ENCODE results near the gene COL11A2.

Gene COL11A2

GRCh38 chr6:33166363-33166762 lies 25.9 kb downstream of the COL11A2 start:
- Histone ChIP-seq H3K4me1 (ENCODE audit: control insufficient read depth, insufficient read depth, low read length, poor library complexity, severe bottlenecking) (peaks cover 6% of the 10 kb centered on the region), H3K9me3 (ENCODE audit: control insufficient read depth, low read length) (no peaks in the 10 kb centered on the region), H3K36me3 (ENCODE audit: control insufficient read depth, insufficient read depth, low read length) (no peaks in the 10 kb centered on the region), H3K27ac (ENCODE audit: insufficient read depth, low read length, poor library complexity, severe bottlenecking) (no peak overlapping the region), H3K4me3 (ENCODE audit: insufficient read depth, low read depth, low read length, poor library complexity, severe bottlenecking) (no peak overlapping the region), H3K27me3 (replicated peaks; ENCODE audit: control insufficient read depth, insufficient read depth, low read length, poor library complexity, severe bottlenecking) (no peaks in the 10 kb centered on the region)
- DNase-seq, result no peak

GRCh38 chr6:33165581-33166258 lies 26.5 kb downstream of the COL11A2 start:
- no peaks in the 10 kb centered on the region for H3K27me3 ChIP-seq (replicated peaks; ENCODE audit: control insufficient read depth, insufficient read depth, low read length, poor library complexity, severe bottlenecking)
- H3K4me1 ChIP-seq (ENCODE audit: control insufficient read depth, insufficient read depth, low read length, poor library complexity, severe bottlenecking), result peaks cover 6% of the 10 kb centered on the region
- no peaks in the 10 kb centered on the region for H3K9me3 ChIP-seq (ENCODE audit: control insufficient read depth, low read length)
- no peak for DNase-seq
- no peak overlapping the region for H3K27ac ChIP-seq (ENCODE audit: insufficient read depth, low read length, poor library complexity, severe bottlenecking)
- H3K4me3 ChIP-seq (ENCODE audit: insufficient read depth, low read depth, low read length, poor library complexity, severe bottlenecking), result no peak overlapping the region
- no peaks in the 10 kb centered on the region for H3K36me3 ChIP-seq (ENCODE audit: control insufficient read depth, insufficient read depth, low read length)

GRCh38 chr6:33164665-33165373 lies 27.4 kb downstream of the COL11A2 start:
- no peak overlapping the region for H3K27ac ChIP-seq (ENCODE audit: insufficient read depth, low read length, poor library complexity, severe bottlenecking)
- H3K27me3 ChIP-seq (replicated peaks; ENCODE audit: control insufficient read depth, insufficient read depth, low read length, poor library complexity, severe bottlenecking), result no peaks in the 10 kb centered on the region
- H3K9me3 ChIP-seq (ENCODE audit: control insufficient read depth, low read length), result no peaks in the 10 kb centered on the region
- H3K36me3 ChIP-seq (ENCODE audit: control insufficient read depth, insufficient read depth, low read length), result no peaks in the 10 kb centered on the region
- no peak for DNase-seq
- H3K4me3 ChIP-seq (ENCODE audit: insufficient read depth, low read depth, low read length, poor library complexity, severe bottlenecking), result no peak overlapping the region
- peaks cover 6% of the 10 kb centered on the region for H3K4me1 ChIP-seq (ENCODE audit: control insufficient read depth, insufficient read depth, low read length, poor library complexity, severe bottlenecking)

GRCh38 chr6:33164176-33164575 lies 28.1 kb downstream of the COL11A2 start:
- Histone ChIP-seq H3K4me3 (ENCODE audit: insufficient read depth, low read depth, low read length, poor library complexity, severe bottlenecking) (no peak overlapping the region), H3K27ac (ENCODE audit: insufficient read depth, low read length, poor library complexity, severe bottlenecking) (no peak overlapping the region), H3K4me1 (ENCODE audit: control insufficient read depth, insufficient read depth, low read length, poor library complexity, severe bottlenecking) (peaks cover 6% of the 10 kb centered on the region), H3K36me3 (ENCODE audit: control insufficient read depth, insufficient read depth, low read length) (no peaks in the 10 kb centered on the region), H3K9me3 (ENCODE audit: control insufficient read depth, low read length) (no peaks in the 10 kb centered on the region), H3K27me3 (replicated peaks; ENCODE audit: control insufficient read depth, insufficient read depth, low read length, poor library complexity, severe bottlenecking) (no peaks in the 10 kb centered on the region)
- DNase-seq, result no peak

GRCh38 chr6:33163540-33163939 lies 28.7 kb downstream of the COL11A2 start:
- Histone ChIP-seq H3K9me3 (ENCODE audit: control insufficient read depth, low read length) (no peaks in the 10 kb centered on the region), H3K36me3 (ENCODE audit: control insufficient read depth, insufficient read depth, low read length) (no peaks in the 10 kb centered on the region), H3K4me3 (ENCODE audit: insufficient read depth, low read depth, low read length, poor library complexity, severe bottlenecking) (no peak overlapping the region), H3K27me3 (replicated peaks; ENCODE audit: control insufficient read depth, insufficient read depth, low read length, poor library complexity, severe bottlenecking) (no peaks in the 10 kb centered on the region), H3K27ac (ENCODE audit: insufficient read depth, low read length, poor library complexity, severe bottlenecking) (no peak overlapping the region), H3K4me1 (ENCODE audit: control insufficient read depth, insufficient read depth, low read length, poor library complexity, severe bottlenecking) (peaks cover 6% of the 10 kb centered on the region)
- DNase-seq, result no peak

- no peaks in the 10 kb centered on the region for H3K9me3 ChIP-seq (ENCODE audit: control insufficient read depth, low read length)
- peaks cover 6% of the 10 kb centered on the region for H3K4me1 ChIP-seq (ENCODE audit: control insufficient read depth, insufficient read depth, low read length, poor library complexity, severe bottlenecking)
- no peaks in the 10 kb centered on the region for H3K36me3 ChIP-seq (ENCODE audit: control insufficient read depth, insufficient read depth, low read length)
- H3K27me3 ChIP-seq (replicated peaks; ENCODE audit: control insufficient read depth, insufficient read depth, low read length, poor library complexity, severe bottlenecking), result no peaks in the 10 kb centered on the region
- DNase-seq, result peak; percentile 63 to 73 (median 67)
- H3K27ac ChIP-seq (ENCODE audit: insufficient read depth, low read length, poor library complexity, severe bottlenecking), result no peak overlapping the region
- peak overlapping the region; percentile 57 for H3K4me3 ChIP-seq (ENCODE audit: insufficient read depth, low read depth, low read length, poor library complexity, severe bottlenecking)
Measured at GRCh38 chr6:33161354-33162331, 30.6 kb downstream of the COL11A2 start.

- no peak for DNase-seq
- H3K9me3 ChIP-seq (ENCODE audit: control insufficient read depth, low read length), result no peaks in the 10 kb centered on the region
- H3K36me3 ChIP-seq (ENCODE audit: control insufficient read depth, insufficient read depth, low read length), result no peaks in the 10 kb centered on the region
- H3K27ac ChIP-seq (ENCODE audit: insufficient read depth, low read length, poor library complexity, severe bottlenecking), result no peak overlapping the region
- no peak overlapping the region for H3K4me3 ChIP-seq (ENCODE audit: insufficient read depth, low read depth, low read length, poor library complexity, severe bottlenecking)
- peaks cover 6% of the 10 kb centered on the region for H3K4me1 ChIP-seq (ENCODE audit: control insufficient read depth, insufficient read depth, low read length, poor library complexity, severe bottlenecking)
- no peaks in the 10 kb centered on the region for H3K27me3 ChIP-seq (replicated peaks; ENCODE audit: control insufficient read depth, insufficient read depth, low read length, poor library complexity, severe bottlenecking)
Measured at GRCh38 chr6:33160728-33161344, 31.4 kb downstream of the COL11A2 start.

- DNase-seq, result no peak
- Histone ChIP-seq H3K9me3 (ENCODE audit: control insufficient read depth, low read length) (no peaks in the 10 kb centered on the region), H3K27ac (ENCODE audit: insufficient read depth, low read length, poor library complexity, severe bottlenecking) (no peak overlapping the region), H3K27me3 (replicated peaks; ENCODE audit: control insufficient read depth, insufficient read depth, low read length, poor library complexity, severe bottlenecking) (no peaks in the 10 kb centered on the region), H3K4me1 (ENCODE audit: control insufficient read depth, insufficient read depth, low read length, poor library complexity, severe bottlenecking) (peaks cover 6% of the 10 kb centered on the region), H3K36me3 (ENCODE audit: control insufficient read depth, insufficient read depth, low read length) (no peaks in the 10 kb centered on the region), H3K4me3 (ENCODE audit: insufficient read depth, low read depth, low read length, poor library complexity, severe bottlenecking) (no peak overlapping the region)
Measured at GRCh38 chr6:33160096-33160495, 32.2 kb downstream of the COL11A2 start.

- peaks cover 4% of the 10 kb centered on the region for H3K4me1 ChIP-seq (ENCODE audit: control insufficient read depth, insufficient read depth, low read length, poor library complexity, severe bottlenecking)
- H3K27me3 ChIP-seq (replicated peaks; ENCODE audit: control insufficient read depth, insufficient read depth, low read length, poor library complexity, severe bottlenecking), result no peaks in the 10 kb centered on the region
- no peak overlapping the region for H3K27ac ChIP-seq (ENCODE audit: insufficient read depth, low read length, poor library complexity, severe bottlenecking)
- no peaks in the 10 kb centered on the region for H3K9me3 ChIP-seq (ENCODE audit: control insufficient read depth, low read length)
- DNase-seq, result no peak
- H3K4me3 ChIP-seq (ENCODE audit: insufficient read depth, low read depth, low read length, poor library complexity, severe bottlenecking), result no peak overlapping the region
- H3K36me3 ChIP-seq (ENCODE audit: control insufficient read depth, insufficient read depth, low read length), result no peaks in the 10 kb centered on the region
Measured at GRCh38 chr6:33156964-33157363, 35.3 kb downstream of the COL11A2 start.

Data from effector memory CD4-positive, alpha-beta T cell (primary cell).